ENCODE results near the gene PSMB7. TPM values are rescaled to one million over a fixed set of nuclear protein-coding genes. Genes with fewer than 3 reads are reported as not detected.

The PSMB7 gene
- total and polyA plus RNA-seq, 2 of the 4 experiments (the other 2 are of a cell fraction) = 340 to 430 TPM

DNA sequence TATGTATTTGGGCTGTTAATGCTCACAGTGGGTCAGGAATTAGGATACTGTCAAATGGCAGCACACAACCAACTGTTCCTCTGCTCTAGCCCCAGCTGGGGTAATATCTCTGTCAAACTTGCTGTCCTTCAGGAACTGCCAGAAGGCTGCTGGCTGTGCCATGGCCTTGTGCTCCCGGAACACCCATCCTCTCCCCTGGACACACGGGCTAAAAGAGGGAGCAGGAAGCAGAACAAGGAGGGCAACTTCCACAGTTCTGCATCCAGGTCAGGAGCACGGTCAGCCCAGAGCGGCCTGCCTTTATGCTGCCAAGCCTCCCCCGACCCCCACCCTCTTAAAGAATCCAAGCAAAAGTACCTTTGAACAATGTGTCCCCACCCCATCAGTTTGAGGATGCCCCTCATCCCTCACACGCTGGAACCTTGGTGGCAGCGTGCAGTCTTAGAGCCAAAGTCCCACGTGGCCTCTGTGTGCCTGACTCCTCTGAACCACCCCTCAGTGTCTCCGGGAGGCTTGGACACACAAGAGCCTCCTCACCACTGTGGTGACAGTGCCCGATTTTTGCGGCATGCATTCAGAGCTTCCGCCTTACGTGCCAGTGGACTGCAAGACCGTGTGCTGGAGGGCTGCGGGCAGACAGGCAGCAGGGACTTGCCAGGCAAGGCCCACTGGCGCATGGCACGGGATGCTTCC is 60.8 kb downstream of the PSMB7 start:
- Histone ChIP-seq H3K4me3 (ENCODE audit: insufficient read depth, low read depth, low read length) (no peak overlapping the region), H2BK120ac (ENCODE audit: low read depth, low read length) (no peak overlapping the region), H3K23ac (ENCODE audit: low read depth, low read length) (0 out of 2 replicates have a peak overlapping the region, but pooled peaks have one; percentile 17), H2BK5ac (ENCODE audit: low read depth, low read length, poor library complexity, severe bottlenecking) (peak overlapping the region; percentile 24), H3K4ac (ENCODE audit: low read depth, low read length) (peak overlapping the region; percentile 28; the same call in 1 of the 2 replicates), H2AK5ac (ENCODE audit: low read depth, low read length) (peak overlapping the region; percentile 29), H3K9ac (ENCODE audit: low read depth, low read length) (no peak overlapping the region), H2AK9ac (replicated peaks; ENCODE audit: low read depth, low read length, poor library complexity) (peak overlapping the region; percentile 33), H3K4me2 (ENCODE audit: low read depth, low read length) (no peak overlapping the region), H3K79me1 (ENCODE audit: low read depth in 1 of 2, low read length in 2 of 2) (peaks cover 35 to 85% of the 10 kb centered on the region in 2 experiments), H3K27me3 (ENCODE audit: control insufficient read depth, insufficient read depth, low read length) (no peaks in the 10 kb centered on the region), H2AFZ (replicated peaks; ENCODE audit: low read length, poor library complexity) (peak overlapping the region; percentile 55), H3K4me1 (ENCODE audit: control insufficient read depth, insufficient read depth, low read length) (peaks cover 12% of the 10 kb centered on the region), H3K18ac (ENCODE audit: low read depth, low read length) (no peak overlapping the region), H4K5ac (ENCODE audit: low read depth, low read length) (no peak overlapping the region), H3K27ac (ENCODE audit: insufficient read depth, low read length) (0 out of 2 replicates have a peak overlapping the region, but pooled peaks have one; percentile 10), H4K20me1 (ENCODE audit: insufficient read depth, low read length) (peaks cover 76% of the 10 kb centered on the region), H3K56ac (ENCODE audit: extremely low read depth, insufficient read depth, low read length) (no peak overlapping the region), H3K36me3 (ENCODE audit: control insufficient read depth, insufficient read depth, low read length) (peaks cover 73% of the 10 kb centered on the region), H3K14ac (replicated peaks; ENCODE audit: low read depth, low read length) (peak overlapping the region; percentile 1; the same call in 1 of the 2 replicates), H4K91ac (ENCODE audit: insufficient read depth, low read depth, low read length) (no peak overlapping the region), H2BK15ac (ENCODE audit: low read depth, low read length) (no peak overlapping the region), H2BK20ac (ENCODE audit: low read depth, low read length) (no peak overlapping the region), H3K9me3 (ENCODE audit: control insufficient read depth, insufficient read depth, low read length) (no peaks in the 10 kb centered on the region), H4K8ac (ENCODE audit: low read depth in 2 of 2, low read length in 2 of 2) (peak overlapping the region in 1 of 2 experiments; percentile 18; a peak in 1 of 4 replicates), H3K9me1 (ENCODE audit: insufficient read depth, low read length) (peaks cover 41% of the 10 kb centered on the region)
- DNase-seq (no peak), ATAC-seq (ENCODE audit: low read depth) (peak; percentile 2; the same call in 1 of the 2 replicates)
- intact Hi-C loops (cut with micrococcal nuclease) (no loop called here), dilution Hi-C loops (cut with HindIII; ENCODE audit: low sequenced_read_pairs, unreplicated experiment) (no loop called here), in situ Hi-C loops (cut with MboI; ENCODE audit: low sequenced_read_pairs) (no loop called here)
- 92% methylated on average over 10 of the region's 17 CpGs; no CpG with 5 or more reads in 1 of the 2 experiments for WGBS, 2 experiments (ENCODE audit: extremely low coverage in 2 of 2, insufficient read length in 1 of 2)
- CTCF ChIA-PET = no interaction called here
- no TSS peak for BruUV-seq (replicated peaks)
- POLR2A ChIA-PET (ENCODE audit: unreplicated experiment) = no interaction called here
- TF ChIP-seq FOS (IDR thresholded peaks at IDR 0.05; ENCODE audit: low read depth, low read length) (no peak), BHLHE40 (IDR thresholded peaks at IDR 0.05; ENCODE audit: low read depth, low read length) (no peak), RCOR1 (IDR thresholded peaks at IDR 0.05; ENCODE audit: insufficient replicate concordance, low read length) (no peak), RAD21 (IDR thresholded peaks at IDR 0.05; ENCODE audit: low read length) (no peak), ELK1 (IDR thresholded peaks at IDR 0.05; ENCODE audit: borderline replicate concordance, low read depth, low read length) (no peak), POLR2A (IDR thresholded peaks at IDR 0.05; ENCODE audit: low read depth, low read length) (no peak), CHD1 (IDR thresholded peaks at IDR 0.05; ENCODE audit: low read depth, low read length) (no peak), CEBPB (IDR thresholded peaks at IDR 0.05; ENCODE audit: low read depth, low read length) (no peak), RFX5 (IDR thresholded peaks at IDR 0.05; ENCODE audit: low read depth, low read length) (no peak), SMC3 (IDR thresholded peaks at IDR 0.05; ENCODE audit: low read depth, low read length) (no peak), CTCF (conservative IDR thresholded peaks at IDR 0.05; ENCODE audit: low read depth, low read length) (no peak), NFE2L2 (IDR thresholded peaks at IDR 0.05; ENCODE audit: low read depth, low read length) (no peak), MXI1 (IDR thresholded peaks at IDR 0.05; ENCODE audit: borderline replicate concordance, low read depth, low read length) (no peak), MAZ (IDR thresholded peaks at IDR 0.05; ENCODE audit: borderline replicate concordance, low read depth, low read length) (no peak)
- TF ChIP-seq, protein P1, sequence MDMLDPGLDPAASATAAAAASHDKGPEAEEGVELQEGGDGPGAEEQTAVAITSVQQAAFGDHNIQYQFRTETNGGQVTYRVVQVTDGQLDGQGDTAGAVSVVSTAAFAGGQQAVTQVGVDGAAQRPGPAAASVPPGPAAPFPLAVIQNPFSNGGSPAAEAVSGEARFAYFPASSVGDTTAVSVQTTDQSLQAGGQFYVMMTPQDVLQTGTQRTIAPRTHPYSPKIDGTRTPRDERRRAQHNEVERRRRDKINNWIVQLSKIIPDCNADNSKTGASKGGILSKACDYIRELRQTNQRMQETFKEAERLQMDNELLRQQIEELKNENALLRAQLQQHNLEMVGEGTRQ (IDR thresholded peaks at IDR 0.05; ENCODE audit: low read depth, low read length) = no peak
